Ishikawa (cell line): ENCODE data around the gene GYG1.

Source experiments
- CEBPB ChIP-seq: IDR thresholded peaks from 2 replicates; pipeline ENCODE4 v1.6.1; 2012
- EGR1 ChIP-seq: IDR thresholded peaks from 2 replicates; pipeline ENCODE4 v1.6.1; 2012
- EP300 ChIP-seq: IDR thresholded peaks from 2 replicates; pipeline ENCODE4 v1.6.1; 2012; ENCODE audit warnings: borderline replicate concordance
- FOXM1 ChIP-seq: IDR thresholded peaks from 2 replicates; pipeline ENCODE4 v1.6.1; 2012; ENCODE audit warnings: low read depth, borderline replicate concordance
- NFIC ChIP-seq: IDR thresholded peaks from 2 replicates; pipeline ENCODE4 v1.6.1; 2012
- TAF1 ChIP-seq: IDR thresholded peaks from 2 replicates; pipeline ENCODE4 v1.6.1; 2012; ENCODE audit warnings: low read depth, mild to moderate bottlenecking
- TCF12 ChIP-seq: IDR thresholded peaks from 2 replicates; pipeline ENCODE4 v1.6.1; 2012; ENCODE audit warnings: low read depth
- YY1 ChIP-seq: IDR thresholded peaks from 2 replicates; pipeline ENCODE4 v1.6.1; 2012; ENCODE audit warnings: low read depth
- TF ChIP-seq, protein P1 (sequence below): IDR thresholded peaks from 2 replicates; pipeline ENCODE4 v1.6.1; 2012
- TF ChIP-seq, protein P2 (sequence below): IDR thresholded peaks from 2 replicates; pipeline ENCODE4 v1.6.1; 2012; ENCODE audit warnings: low read depth, mild to moderate bottlenecking
- TF ChIP-seq, protein P3 (sequence below): IDR thresholded peaks from 2 replicates; pipeline ENCODE4 v1.6.1; 2012

- TF ChIP-seq EP300 = peak; percentile 85
- TF ChIP-seq EGR1 = no peak
- no peak for TF ChIP-seq CEBPB
- TF ChIP-seq NFIC = peak; percentile 91
- TF ChIP-seq TCF12 = peak; percentile 67
- no peak for TF ChIP-seq YY1
- peak; percentile 70 for TF ChIP-seq FOXM1
- TF ChIP-seq TAF1 = no peak
- TF ChIP-seq, protein P1, sequence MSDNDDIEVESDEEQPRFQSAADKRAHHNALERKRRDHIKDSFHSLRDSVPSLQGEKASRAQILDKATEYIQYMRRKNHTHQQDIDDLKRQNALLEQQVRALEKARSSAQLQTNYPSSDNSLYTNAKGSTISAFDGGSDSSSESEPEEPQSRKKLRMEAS = 0 out of 2 replicates have a peak, but pooled peaks have one; percentile 22
- TF ChIP-seq, protein P2, sequence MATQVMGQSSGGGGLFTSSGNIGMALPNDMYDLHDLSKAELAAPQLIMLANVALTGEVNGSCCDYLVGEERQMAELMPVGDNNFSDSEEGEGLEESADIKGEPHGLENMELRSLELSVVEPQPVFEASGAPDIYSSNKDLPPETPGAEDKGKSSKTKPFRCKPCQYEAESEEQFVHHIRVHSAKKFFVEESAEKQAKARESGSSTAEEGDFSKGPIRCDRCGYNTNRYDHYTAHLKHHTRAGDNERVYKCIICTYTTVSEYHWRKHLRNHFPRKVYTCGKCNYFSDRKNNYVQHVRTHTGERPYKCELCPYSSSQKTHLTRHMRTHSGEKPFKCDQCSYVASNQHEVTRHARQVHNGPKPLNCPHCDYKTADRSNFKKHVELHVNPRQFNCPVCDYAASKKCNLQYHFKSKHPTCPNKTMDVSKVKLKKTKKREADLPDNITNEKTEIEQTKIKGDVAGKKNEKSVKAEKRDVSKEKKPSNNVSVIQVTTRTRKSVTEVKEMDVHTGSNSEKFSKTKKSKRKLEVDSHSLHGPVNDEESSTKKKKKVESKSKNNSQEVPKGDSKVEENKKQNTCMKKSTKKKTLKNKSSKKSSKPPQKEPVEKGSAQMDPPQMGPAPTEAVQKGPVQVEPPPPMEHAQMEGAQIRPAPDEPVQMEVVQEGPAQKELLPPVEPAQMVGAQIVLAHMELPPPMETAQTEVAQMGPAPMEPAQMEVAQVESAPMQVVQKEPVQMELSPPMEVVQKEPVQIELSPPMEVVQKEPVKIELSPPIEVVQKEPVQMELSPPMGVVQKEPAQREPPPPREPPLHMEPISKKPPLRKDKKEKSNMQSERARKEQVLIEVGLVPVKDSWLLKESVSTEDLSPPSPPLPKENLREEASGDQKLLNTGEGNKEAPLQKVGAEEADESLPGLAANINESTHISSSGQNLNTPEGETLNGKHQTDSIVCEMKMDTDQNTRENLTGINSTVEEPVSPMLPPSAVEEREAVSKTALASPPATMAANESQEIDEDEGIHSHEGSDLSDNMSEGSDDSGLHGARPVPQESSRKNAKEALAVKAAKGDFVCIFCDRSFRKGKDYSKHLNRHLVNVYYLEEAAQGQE = no peak
- TF ChIP-seq, protein P3, sequence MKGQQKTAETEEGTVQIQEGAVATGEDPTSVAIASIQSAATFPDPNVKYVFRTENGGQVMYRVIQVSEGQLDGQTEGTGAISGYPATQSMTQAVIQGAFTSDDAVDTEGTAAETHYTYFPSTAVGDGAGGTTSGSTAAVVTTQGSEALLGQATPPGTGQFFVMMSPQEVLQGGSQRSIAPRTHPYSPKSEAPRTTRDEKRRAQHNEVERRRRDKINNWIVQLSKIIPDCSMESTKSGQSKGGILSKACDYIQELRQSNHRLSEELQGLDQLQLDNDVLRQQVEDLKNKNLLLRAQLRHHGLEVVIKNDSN = no peak
These were observed 29.0 kb downstream of the GYG1 start for GRCh38 chr3:149020196-149020838.
